ENCODE measurements around the gene SOX5. TPM values are rescaled to one million over a fixed set of nuclear protein-coding genes. Genes with fewer than 3 reads are reported as not detected.

SOX5 gene
- total RNA-seq, 1 donor from 2014 or later = 11.1 TPM

- TF ChIP-seq, protein P1, sequence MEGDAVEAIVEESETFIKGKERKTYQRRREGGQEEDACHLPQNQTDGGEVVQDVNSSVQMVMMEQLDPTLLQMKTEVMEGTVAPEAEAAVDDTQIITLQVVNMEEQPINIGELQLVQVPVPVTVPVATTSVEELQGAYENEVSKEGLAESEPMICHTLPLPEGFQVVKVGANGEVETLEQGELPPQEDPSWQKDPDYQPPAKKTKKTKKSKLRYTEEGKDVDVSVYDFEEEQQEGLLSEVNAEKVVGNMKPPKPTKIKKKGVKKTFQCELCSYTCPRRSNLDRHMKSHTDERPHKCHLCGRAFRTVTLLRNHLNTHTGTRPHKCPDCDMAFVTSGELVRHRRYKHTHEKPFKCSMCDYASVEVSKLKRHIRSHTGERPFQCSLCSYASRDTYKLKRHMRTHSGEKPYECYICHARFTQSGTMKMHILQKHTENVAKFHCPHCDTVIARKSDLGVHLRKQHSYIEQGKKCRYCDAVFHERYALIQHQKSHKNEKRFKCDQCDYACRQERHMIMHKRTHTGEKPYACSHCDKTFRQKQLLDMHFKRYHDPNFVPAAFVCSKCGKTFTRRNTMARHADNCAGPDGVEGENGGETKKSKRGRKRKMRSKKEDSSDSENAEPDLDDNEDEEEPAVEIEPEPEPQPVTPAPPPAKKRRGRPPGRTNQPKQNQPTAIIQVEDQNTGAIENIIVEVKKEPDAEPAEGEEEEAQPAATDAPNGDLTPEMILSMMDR (IDR thresholded peaks at IDR 0.05) = no peak
- no peak for DNase-seq (ENCODE audit: low spot score)
- no peak overlapping the region for H3K4me3 Mint-ChIP-seq (ENCODE audit: unreplicated experiment)
- no peaks in the 10 kb centered on the region for H3K27me3 Mint-ChIP-seq (ENCODE audit: low read depth)
- H3K27ac Mint-ChIP-seq (ENCODE audit: unreplicated experiment) = no peak overlapping the region
- H3K9me3 Mint-ChIP-seq (ENCODE audit: low read depth) = no peaks in the 10 kb centered on the region
- H3K36me3 Mint-ChIP-seq (ENCODE audit: low read depth) = no peaks in the 10 kb centered on the region
- H3K4me1 Mint-ChIP-seq (ENCODE audit: low read depth) = peaks cover 4% of the 10 kb centered on the region
Observed at GRCh38 chr12:23770202-23770938, 179.1 kb downstream of the SOX5 start.

- TF ChIP-seq, protein P1 (IDR thresholded peaks at IDR 0.05) = no peak
- H3K4me1 Mint-ChIP-seq (ENCODE audit: low read depth) = peaks cover 4% of the 10 kb centered on the region
- H3K4me3 Mint-ChIP-seq (ENCODE audit: unreplicated experiment) = no peak overlapping the region
- no peaks in the 10 kb centered on the region for H3K36me3 Mint-ChIP-seq (ENCODE audit: low read depth)
- DNase-seq (ENCODE audit: low spot score) = no peak
- H3K9me3 Mint-ChIP-seq (ENCODE audit: low read depth) = no peaks in the 10 kb centered on the region
- no peaks in the 10 kb centered on the region for H3K27me3 Mint-ChIP-seq (ENCODE audit: low read depth)
- no peak overlapping the region for H3K27ac Mint-ChIP-seq (ENCODE audit: unreplicated experiment)
Observed at GRCh38 chr12:23767834-23768233, 181.6 kb downstream of the SOX5 start.

DNA sequence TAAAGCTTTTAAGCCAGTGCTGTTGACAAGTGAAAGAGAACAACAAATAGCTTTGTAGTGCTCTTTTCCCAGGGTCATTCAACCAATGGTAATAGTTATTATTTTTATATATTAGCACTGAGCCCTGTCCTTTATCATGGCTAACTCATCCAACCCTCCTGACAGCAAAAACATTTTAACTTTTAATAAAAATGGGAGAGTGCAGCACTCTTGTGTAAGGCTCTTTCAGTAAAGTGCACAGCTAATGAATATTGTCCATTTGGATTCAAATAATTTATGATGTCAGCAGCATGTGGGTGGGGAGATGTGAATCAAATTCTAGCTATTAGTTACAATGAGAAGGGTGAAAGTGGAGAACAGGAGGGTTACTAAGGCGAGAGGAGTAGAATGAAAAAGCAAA is 185.7 kb downstream of the SOX5 start:
- TF ChIP-seq, protein P1 (IDR thresholded peaks at IDR 0.05) = no peak
- no peaks in the 10 kb centered on the region for H3K9me3 Mint-ChIP-seq (ENCODE audit: low read depth)
- no peak overlapping the region for H3K27ac Mint-ChIP-seq (ENCODE audit: unreplicated experiment)
- H3K4me1 Mint-ChIP-seq (ENCODE audit: low read depth) = peaks cover 7% of the 10 kb centered on the region
- DNase-seq (ENCODE audit: low spot score) = no peak
- no peaks in the 10 kb centered on the region for H3K27me3 Mint-ChIP-seq (ENCODE audit: low read depth)
- H3K36me3 Mint-ChIP-seq (ENCODE audit: low read depth) = no peaks in the 10 kb centered on the region
- H3K4me3 Mint-ChIP-seq (ENCODE audit: unreplicated experiment) = no peak overlapping the region

DNA sequence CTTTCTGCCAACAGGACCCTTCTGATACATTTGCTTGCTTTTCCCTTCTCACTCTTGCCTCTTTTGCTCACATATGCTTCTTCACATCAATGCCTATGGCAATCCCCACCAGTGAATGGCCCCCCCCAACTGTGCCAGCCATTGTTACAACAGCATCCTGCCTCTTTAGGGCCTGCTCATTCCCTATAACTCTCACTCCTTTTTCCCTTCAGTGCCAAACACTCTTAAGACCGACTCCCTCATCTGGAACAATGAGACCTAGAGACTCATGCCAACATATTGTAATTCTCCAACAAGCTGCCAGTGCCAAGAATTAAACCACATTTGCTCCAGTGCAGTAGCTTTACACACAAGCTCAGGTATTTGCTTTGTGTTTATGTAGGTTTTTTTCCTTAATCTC is 189.0 kb downstream of the SOX5 start:
- no peaks in the 10 kb centered on the region for H3K36me3 Mint-ChIP-seq (ENCODE audit: low read depth)
- TF ChIP-seq, protein P1 (IDR thresholded peaks at IDR 0.05) = no peak
- no peak overlapping the region for H3K27ac Mint-ChIP-seq (ENCODE audit: unreplicated experiment)
- no peaks in the 10 kb centered on the region for H3K27me3 Mint-ChIP-seq (ENCODE audit: low read depth)
- no peak overlapping the region for H3K4me3 Mint-ChIP-seq (ENCODE audit: unreplicated experiment)
- H3K4me1 Mint-ChIP-seq (ENCODE audit: low read depth) = peaks cover 12% of the 10 kb centered on the region
- no peaks in the 10 kb centered on the region for H3K9me3 Mint-ChIP-seq (ENCODE audit: low read depth)
- DNase-seq (ENCODE audit: low spot score) = no peak

DNA sequence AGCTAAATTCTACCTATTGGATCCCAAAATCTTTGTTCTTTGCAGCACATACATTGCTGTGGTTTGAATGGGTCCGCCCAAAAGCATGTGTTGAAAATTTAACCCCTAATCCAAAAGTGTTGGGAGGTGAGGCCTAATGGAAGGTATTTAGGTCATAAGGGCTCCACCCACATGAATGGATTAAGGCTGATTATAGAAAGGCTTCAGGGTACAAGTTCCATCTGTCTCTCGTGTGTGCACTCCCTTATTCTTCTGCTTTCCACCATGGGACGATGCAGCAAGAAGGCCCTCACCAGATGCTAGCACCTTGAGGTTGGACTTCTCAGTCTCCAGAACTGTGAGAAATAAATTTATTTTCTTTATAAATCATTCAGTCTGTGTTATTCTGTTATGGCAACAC is 190.9 kb downstream of the SOX5 start:
- TF ChIP-seq, protein P1 (IDR thresholded peaks at IDR 0.05) = no peak
- Mint-ChIP-seq H3K9me3 (ENCODE audit: low read depth) (no peaks in the 10 kb centered on the region), H3K4me3 (ENCODE audit: unreplicated experiment) (no peak overlapping the region), H3K36me3 (ENCODE audit: low read depth) (peaks cover 2% of the 10 kb centered on the region), H3K4me1 (ENCODE audit: low read depth) (peaks cover 12% of the 10 kb centered on the region), H3K27ac (ENCODE audit: unreplicated experiment) (no peak overlapping the region), H3K27me3 (ENCODE audit: low read depth) (no peaks in the 10 kb centered on the region)
- no peak for DNase-seq (ENCODE audit: low spot score)

Measured in chondrocyte (in vitro differentiated cells).